ENCODE data around the gene RNF150. TPM values are rescaled to one million over a fixed set of nuclear protein-coding genes. Genes with fewer than 3 reads are reported as not detected.

The RNF150 gene
- total RNA-seq, 1 experiment from 2014 or later, result 4.4 TPM

DNA sequence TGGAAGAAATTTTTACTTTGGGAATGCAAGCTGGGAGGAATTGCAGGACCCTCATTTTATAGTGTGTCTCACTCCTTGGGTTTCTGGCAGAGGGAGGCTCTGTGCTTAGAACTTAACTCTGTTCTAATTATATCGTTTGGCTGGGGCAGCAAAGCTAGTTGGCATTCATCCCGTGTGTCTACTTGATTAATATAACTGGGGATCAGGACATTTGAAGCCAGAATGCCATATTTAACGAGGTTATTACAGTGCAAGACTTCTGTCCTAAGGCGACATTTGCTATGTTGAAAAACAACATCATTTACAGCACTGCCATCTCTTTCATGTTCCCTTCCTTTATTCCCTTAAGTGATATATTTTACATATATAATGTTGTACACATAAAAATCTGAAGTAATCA, 198.0 kb downstream of the RNF150 start:
- Histone ChIP-seq H3K18ac (ENCODE audit: insufficient read length, low read depth, low read length) (no peak overlapping the region), H2AFZ (ENCODE audit: low read length) (no peak overlapping the region), H2BK15ac (ENCODE audit: low read depth, low read length) (no peak overlapping the region), H2BK5ac (ENCODE audit: insufficient read length, low read length) (no peak overlapping the region), H4K8ac (replicated peaks; ENCODE audit: insufficient read length, low read depth, low read length) (no peak overlapping the region), H3K4me2 (ENCODE audit: insufficient read depth, insufficient read length, low read length) (no peak overlapping the region), H3K56ac (ENCODE audit: insufficient read length, low read depth, low read length) (no peak overlapping the region), H2AK5ac (ENCODE audit: insufficient read length, low read length) (no peak overlapping the region), H3K9me3 (ENCODE audit: control insufficient read depth, low read depth, low read length) (no peaks in the 10 kb centered on the region), H3K27ac (ENCODE audit: insufficient read length, low read depth, low read length) (no peak overlapping the region), H3K14ac (ENCODE audit: insufficient read depth, low read length) (no peak overlapping the region), H4K5ac (ENCODE audit: insufficient read length, low read depth, low read length) (no peak overlapping the region), H4K20me1 (ENCODE audit: control insufficient read depth, insufficient read depth, insufficient read length) (no peaks in the 10 kb centered on the region), H2BK120ac (ENCODE audit: low read depth, low read length, poor library complexity, severe bottlenecking) (no peak overlapping the region), H3K4me1 (ENCODE audit: insufficient read depth, low read length) (no peaks in the 10 kb centered on the region), H3K23me2 (ENCODE audit: insufficient read length, low read depth, low read length, poor library complexity, severe bottlenecking) (peaks cover 2% of the 10 kb centered on the region), H3K9ac (ENCODE audit: extremely low read depth, insufficient read length, low read length) (no peak overlapping the region), H3K79me2 (ENCODE audit: insufficient read depth, low read length) (no peaks in the 10 kb centered on the region), H4K91ac (ENCODE audit: insufficient read length, low read depth, low read length) (no peak overlapping the region), H3K4ac (ENCODE audit: low read depth, low read length) (no peak overlapping the region), H3T11ph (ENCODE audit: low read length) (no peak overlapping the region), H3K27me3 (ENCODE audit: insufficient read depth, low read length) (no peaks in the 10 kb centered on the region), H3K79me1 (ENCODE audit: insufficient read depth, low read depth, low read length, poor library complexity, severe bottlenecking) (no peaks in the 10 kb centered on the region), H2BK12ac (ENCODE audit: insufficient read length, low read depth, low read length) (no peak overlapping the region), H2BK20ac (ENCODE audit: low read depth, low read length, poor library complexity, severe bottlenecking) (no peak overlapping the region), H3K23ac (ENCODE audit: insufficient read length, low read depth, low read length) (no peak overlapping the region)
- H3K4me3 Mint-ChIP-seq, result no peak overlapping the region
- H3K9me3 Mint-ChIP-seq, result no peaks in the 10 kb centered on the region
- DNase-seq, result no peak
- no peaks in the 10 kb centered on the region for H3K27me3 Mint-ChIP-seq (ENCODE audit: low read depth)
- no CpG with 5 or more reads among the region's 4 CpGs for WGBS (ENCODE audit: extremely low coverage, insufficient read length, low lambda C conversion rate)
- H3K36me3 Mint-ChIP-seq (ENCODE audit: insufficient read depth in 1 of 3, low read depth in 3 of 3), result no peaks in the 10 kb centered on the region
- no peak overlapping the region for H3K27ac Mint-ChIP-seq
- no peaks in the 10 kb centered on the region for H3K4me1 Mint-ChIP-seq
- TF ChIP-seq, protein P1, sequence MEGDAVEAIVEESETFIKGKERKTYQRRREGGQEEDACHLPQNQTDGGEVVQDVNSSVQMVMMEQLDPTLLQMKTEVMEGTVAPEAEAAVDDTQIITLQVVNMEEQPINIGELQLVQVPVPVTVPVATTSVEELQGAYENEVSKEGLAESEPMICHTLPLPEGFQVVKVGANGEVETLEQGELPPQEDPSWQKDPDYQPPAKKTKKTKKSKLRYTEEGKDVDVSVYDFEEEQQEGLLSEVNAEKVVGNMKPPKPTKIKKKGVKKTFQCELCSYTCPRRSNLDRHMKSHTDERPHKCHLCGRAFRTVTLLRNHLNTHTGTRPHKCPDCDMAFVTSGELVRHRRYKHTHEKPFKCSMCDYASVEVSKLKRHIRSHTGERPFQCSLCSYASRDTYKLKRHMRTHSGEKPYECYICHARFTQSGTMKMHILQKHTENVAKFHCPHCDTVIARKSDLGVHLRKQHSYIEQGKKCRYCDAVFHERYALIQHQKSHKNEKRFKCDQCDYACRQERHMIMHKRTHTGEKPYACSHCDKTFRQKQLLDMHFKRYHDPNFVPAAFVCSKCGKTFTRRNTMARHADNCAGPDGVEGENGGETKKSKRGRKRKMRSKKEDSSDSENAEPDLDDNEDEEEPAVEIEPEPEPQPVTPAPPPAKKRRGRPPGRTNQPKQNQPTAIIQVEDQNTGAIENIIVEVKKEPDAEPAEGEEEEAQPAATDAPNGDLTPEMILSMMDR (conservative IDR thresholded peaks at IDR 0.05), result no peak
